SK-N-SH treated with all-trans-retinoic acid at 6 μM for 48 hours (cell line): ENCODE measurements around the gene MRC1.

Experiments used
- ATAC-seq: fragments of 200-7000 bp; cut with Tn5 transposase; 3 replicates; pipeline ENCODE4 v1.9.1; 2020; ENCODE audit warnings: mild to moderate bottlenecking, moderate library complexity
- ARNTL ChIP-seq: fragments of 450-650 bp; formaldehyde crosslinking; IDR thresholded peaks from 2 replicates; pipeline ENCODE4 v1.5.0; 2020; ENCODE audit warnings: low read depth, mild to moderate bottlenecking, moderate library complexity, borderline replicate concordance
- BACH2 ChIP-seq: fragments of 250-450 bp; sonication (Bioruptor Pico); IDR thresholded peaks from 2 replicates; pipeline ENCODE4 v1.9.0; 2021; ENCODE audit warnings: mild to moderate bottlenecking, borderline replicate concordance
- CSRNP3 ChIP-seq: fragments of 250-450 bp; sonication (Bioruptor Pico); IDR thresholded peaks from 2 replicates; pipeline ENCODE4 v1.5.1; 2021; ENCODE audit warnings: mild to moderate bottlenecking, moderate library complexity
- ESRRG ChIP-seq: fragments of 250-450 bp; sonication (Bioruptor Pico); IDR thresholded peaks from 2 replicates; pipeline ENCODE4 v1.6.1; 2021; ENCODE audit warnings: mild to moderate bottlenecking
- GLIS3 ChIP-seq: fragments of 250-450 bp; sonication (Bioruptor Pico); IDR thresholded peaks from 2 replicates; pipeline ENCODE4 v1.5.0; 2020; ENCODE audit warnings: mild to moderate bottlenecking, moderate library complexity
- ISL1 ChIP-seq: fragments of 250-450 bp; sonication (Bioruptor Pico); IDR thresholded peaks from 2 replicates; pipeline ENCODE4 v2.1.2; 2022; ENCODE audit warnings: mild to moderate bottlenecking, moderate library complexity
- OSR1 ChIP-seq: fragments of 250-450 bp; sonication (Bioruptor Pico); IDR thresholded peaks from 2 replicates; pipeline ENCODE4 v1.8.0; 2022; ENCODE audit warnings: moderate library complexity, mild to moderate bottlenecking, inconsistent platforms
- PATZ1 ChIP-seq: fragments of 250-450 bp; sonication (Bioruptor Pico); IDR thresholded peaks from 2 replicates; pipeline ENCODE4 v1.8.0; 2020; ENCODE audit warnings: mild to moderate bottlenecking, moderate library complexity, borderline replicate concordance
- POU6F1 ChIP-seq: fragments of 250-450 bp; sonication (Bioruptor Pico); IDR thresholded peaks from 2 replicates; pipeline ENCODE4 v1.8.0; 2021; ENCODE audit warnings: low read depth, mild to moderate bottlenecking, moderate library complexity, borderline replicate concordance
- PPARA ChIP-seq: fragments of 250-450 bp; sonication (Bioruptor Pico); IDR thresholded peaks from 2 replicates; pipeline ENCODE4 v1.5.0; 2020; ENCODE audit warnings: mild to moderate bottlenecking, borderline replicate concordance
- RARB ChIP-seq: fragments of 250-450 bp; sonication (Bioruptor Pico); IDR thresholded peaks from 2 replicates; pipeline ENCODE4 v1.8.0; 2021; ENCODE audit warnings: mild to moderate bottlenecking, moderate library complexity
- SNAI2 ChIP-seq: fragments of 250-450 bp; sonication (Bioruptor Pico); IDR thresholded peaks from 2 replicates; pipeline ENCODE4 v1.5.0; 2020; ENCODE audit warnings: mild to moderate bottlenecking, moderate library complexity
- TCF4 ChIP-seq: fragments of 250-450 bp; sonication (Bioruptor Pico); IDR thresholded peaks from 2 replicates; pipeline ENCODE4 v1.8.0; 2021; ENCODE audit warnings: mild to moderate bottlenecking, moderate library complexity, borderline replicate concordance
- TOX ChIP-seq: fragments of 250-450 bp; sonication (Bioruptor Pico); IDR thresholded peaks from 2 replicates; pipeline ENCODE4 v1.8.0; 2021; ENCODE audit warnings: mild to moderate bottlenecking, moderate library complexity, borderline replicate concordance
- TSHZ2 ChIP-seq: fragments of 250-450 bp; sonication (Bioruptor Pico); IDR thresholded peaks from 2 replicates; pipeline ENCODE4 v1.5.0; 2020; ENCODE audit warnings: mild to moderate bottlenecking, moderate library complexity
- ZFP3 ChIP-seq: fragments of 250-450 bp; sonication (Bioruptor Pico); IDR thresholded peaks from 2 replicates; pipeline ENCODE4 v1.5.0; 2020; ENCODE audit warnings: mild to moderate bottlenecking, moderate library complexity
- ZFP30 ChIP-seq: fragments of 450-650 bp; formaldehyde crosslinking; IDR thresholded peaks from 2 replicates; pipeline ENCODE4 v1.5.0; 2022; ENCODE audit warnings: mild to moderate bottlenecking, moderate library complexity
- ZNF565 ChIP-seq: fragments of 450-650 bp; formaldehyde crosslinking; conservative IDR thresholded peaks from 2 replicates; pipeline ENCODE4 v1.5.0; 2020; ENCODE audit warnings: low read depth, mild to moderate bottlenecking, moderate library complexity
- ZNF70 ChIP-seq: fragments of 450-650 bp; formaldehyde crosslinking; IDR thresholded peaks from 2 replicates; pipeline ENCODE4 v1.5.0; 2020; ENCODE audit warnings: mild to moderate bottlenecking, moderate library complexity
- ZNF8 ChIP-seq: fragments of 450-650 bp; formaldehyde crosslinking; IDR thresholded peaks from 2 replicates; pipeline ENCODE4 v1.5.0; 2020; ENCODE audit warnings: mild to moderate bottlenecking, moderate library complexity

The MRC1 gene

GRCh38 chr10:17850501-17850900 is 41.4 kb downstream of the MRC1 start (continued):
- TF ChIP-seq CSRNP3 (CRISPR knock-in tag), result no peak
- TF ChIP-seq RARB (CRISPR knock-in tag), result no peak
- TF ChIP-seq ZNF70 (CRISPR knock-in tag), result no peak

- TF ChIP-seq OSR1 (CRISPR knock-in tag) (no peak), ISL1 (CRISPR knock-in tag) (no peak), ZFP30 (CRISPR knock-in tag) (no peak), GLIS3 (CRISPR knock-in tag) (no peak), ZNF70 (CRISPR knock-in tag) (no peak), BACH2 (CRISPR knock-in tag) (no peak), TSHZ2 (no peak), TOX (CRISPR knock-in tag) (no peak), TCF4 (CRISPR knock-in tag) (no peak), PATZ1 (CRISPR knock-in tag) (no peak), ZNF8 (CRISPR knock-in tag) (no peak), RARB (CRISPR knock-in tag) (no peak)
- ATAC-seq, result no peak
These were observed 42.5 kb downstream of the MRC1 start for GRCh38 chr10:17851611-17852010.

- no peak for ATAC-seq
- TF ChIP-seq GLIS3 (CRISPR knock-in tag) (no peak), ISL1 (CRISPR knock-in tag) (no peak), ZNF565 (CRISPR knock-in tag) (no peak), ZFP3 (CRISPR knock-in tag) (no peak), ARNTL (CRISPR knock-in tag) (no peak), PATZ1 (CRISPR knock-in tag) (no peak), ESRRG (CRISPR knock-in tag) (no peak), TCF4 (CRISPR knock-in tag) (no peak), TSHZ2 (no peak), ZNF70 (CRISPR knock-in tag) (no peak), SNAI2 (CRISPR knock-in tag) (no peak), RARB (CRISPR knock-in tag) (no peak), CSRNP3 (CRISPR knock-in tag) (no peak), PPARA (CRISPR knock-in tag) (no peak), POU6F1 (CRISPR knock-in tag) (no peak)
These were observed 45.0 kb downstream of the MRC1 start for GRCh38 chr10:17854044-17854652.
